Ishikawa (cell line): ENCODE results near the gene CIB2.

Experiments
- CEBPB ChIP-seq: IDR thresholded peaks from 2 replicates; pipeline ENCODE4 v1.6.1; 2012
- CREB1 ChIP-seq: IDR thresholded peaks from 2 replicates; pipeline ENCODE4 v1.6.1; 2012; ENCODE audit warnings: low read depth
- EGR1 ChIP-seq: IDR thresholded peaks from 2 replicates; pipeline ENCODE4 v1.6.1; 2012
- EP300 ChIP-seq: IDR thresholded peaks from 2 replicates; pipeline ENCODE4 v1.6.1; 2012; ENCODE audit warnings: borderline replicate concordance
- FOXM1 ChIP-seq: IDR thresholded peaks from 2 replicates; pipeline ENCODE4 v1.6.1; 2012; ENCODE audit warnings: low read depth, borderline replicate concordance
- MAX ChIP-seq: IDR thresholded peaks from 2 replicates; pipeline ENCODE4 v1.6.1; 2012
- NFIC ChIP-seq: IDR thresholded peaks from 2 replicates; pipeline ENCODE4 v1.6.1; 2012
- RAD21 ChIP-seq: IDR thresholded peaks from 2 replicates; pipeline ENCODE4 v1.6.1; 2012; ENCODE audit warnings: low read depth
- REST ChIP-seq: IDR thresholded peaks from 2 replicates; pipeline ENCODE4 v1.6.1; 2012; ENCODE audit warnings: low read depth, mild to moderate bottlenecking
- TAF1 ChIP-seq: IDR thresholded peaks from 2 replicates; pipeline ENCODE4 v1.6.1; 2012; ENCODE audit warnings: low read depth, mild to moderate bottlenecking
- TCF12 ChIP-seq: IDR thresholded peaks from 2 replicates; pipeline ENCODE4 v1.6.1; 2012; ENCODE audit warnings: low read depth
- TEAD4 ChIP-seq: IDR thresholded peaks from 2 replicates; pipeline ENCODE4 v1.6.1; 2012
- USF1 ChIP-seq: IDR thresholded peaks from 2 replicates; pipeline ENCODE4 v1.6.1; 2012
- YY1 ChIP-seq: IDR thresholded peaks from 2 replicates; pipeline ENCODE4 v1.6.1; 2012; ENCODE audit warnings: low read depth
- ZBTB7A ChIP-seq: IDR thresholded peaks from 2 replicates; pipeline ENCODE4 v1.6.1; 2012; ENCODE audit warnings: low read depth

CIB2 gene

GRCh38 chr15:78170848-78171773 lies 39.9 kb upstream of the CIB2 start:
- TF ChIP-seq RAD21 = no peak
- no peak for TF ChIP-seq TAF1
- no peak for TF ChIP-seq CREB1
- TF ChIP-seq REST = no peak
- TF ChIP-seq TEAD4 = no peak
- no peak for TF ChIP-seq FOXM1
- TF ChIP-seq NFIC = no peak
- no peak for TF ChIP-seq USF1
- no peak for TF ChIP-seq YY1
- no peak for TF ChIP-seq ZBTB7A
- TF ChIP-seq TCF12 = no peak
- TF ChIP-seq EGR1 = no peak

GRCh38 chr15:78168608-78169007 lies 37.4 kb upstream of the CIB2 start:
- no peak for TF ChIP-seq ZBTB7A
- no peak for TF ChIP-seq USF1
- TF ChIP-seq RAD21 = no peak
- TF ChIP-seq EGR1 = no peak
- no peak for TF ChIP-seq REST
- TF ChIP-seq EP300 = no peak
- no peak for TF ChIP-seq CEBPB
- TF ChIP-seq NFIC = no peak
- TF ChIP-seq FOXM1 = no peak
- no peak for TF ChIP-seq TCF12

GRCh38 chr15:78167227-78167888 lies 36.1 kb upstream of the CIB2 start:
- TF ChIP-seq YY1 (no peak), REST (no peak), RAD21 (no peak), TCF12 (no peak), EGR1 (no peak), ZBTB7A (no peak), CREB1 (no peak), CEBPB (no peak)

GRCh38 chr15:78164010-78164409 lies 32.8 kb upstream of the CIB2 start:
- no peak for TF ChIP-seq MAX
- no peak for TF ChIP-seq NFIC
